Measurements from ENCODE around the gene LIN28B.
A peak's percentile ranks its signal among the peaks of the same experiment; 100 is the strongest.

The LIN28B gene

GRCh38 chr6:105087571-105088211, 130.8 kb downstream of the LIN28B start:
- WGBS (ENCODE audit: extremely low coverage, insufficient coverage, low lambda C conversion rate): no CpG with 5 or more reads among the region's 1 CpG
- H4K8ac ChIP-seq (ENCODE audit: low read depth, low read length): no peak overlapping the region
- H3K4me1 ChIP-seq (ENCODE audit: control insufficient read depth, low read depth, low read length): no peaks in the 10 kb centered on the region
- H3K79me1 ChIP-seq (ENCODE audit: low read length): no peaks in the 10 kb centered on the region
- no peak overlapping the region for H2BK120ac ChIP-seq (ENCODE audit: low read depth, low read length)
- no peak overlapping the region for H3K18ac ChIP-seq (ENCODE audit: low read length)
- H3K36me3 ChIP-seq (ENCODE audit: control insufficient read depth, insufficient read depth, low read length): no peaks in the 10 kb centered on the region
- H3K56ac ChIP-seq (ENCODE audit: low read length): no peak overlapping the region
- no peak overlapping the region for H2BK15ac ChIP-seq (replicated peaks; ENCODE audit: low read depth)
- no peak overlapping the region for H3K23ac ChIP-seq (ENCODE audit: low read length)
- no peaks in the 10 kb centered on the region for H3K27me3 ChIP-seq (ENCODE audit: insufficient read depth, low read length, poor library complexity)
- H3K4me2 ChIP-seq (ENCODE audit: low read length): no peak overlapping the region
- no peak overlapping the region for H3K27ac ChIP-seq (ENCODE audit: low read depth, low read length)
- H2BK5ac ChIP-seq (ENCODE audit: low read length): no peak overlapping the region
- no peak overlapping the region for H3K9ac ChIP-seq (ENCODE audit: low read length)
- H3K79me2 ChIP-seq (ENCODE audit: control insufficient read depth, insufficient read depth, low read length): no peaks in the 10 kb centered on the region
- no peak overlapping the region for H3K4ac ChIP-seq (ENCODE audit: low read depth, low read length)
- no peak overlapping the region for H3K4me3 ChIP-seq (ENCODE audit: low read length)
- no peak overlapping the region for H4K5ac ChIP-seq (ENCODE audit: low read length)
- H2AK5ac ChIP-seq (ENCODE audit: low read length): no peak overlapping the region
- peak; percentile 45 for DNase-seq

DNA sequence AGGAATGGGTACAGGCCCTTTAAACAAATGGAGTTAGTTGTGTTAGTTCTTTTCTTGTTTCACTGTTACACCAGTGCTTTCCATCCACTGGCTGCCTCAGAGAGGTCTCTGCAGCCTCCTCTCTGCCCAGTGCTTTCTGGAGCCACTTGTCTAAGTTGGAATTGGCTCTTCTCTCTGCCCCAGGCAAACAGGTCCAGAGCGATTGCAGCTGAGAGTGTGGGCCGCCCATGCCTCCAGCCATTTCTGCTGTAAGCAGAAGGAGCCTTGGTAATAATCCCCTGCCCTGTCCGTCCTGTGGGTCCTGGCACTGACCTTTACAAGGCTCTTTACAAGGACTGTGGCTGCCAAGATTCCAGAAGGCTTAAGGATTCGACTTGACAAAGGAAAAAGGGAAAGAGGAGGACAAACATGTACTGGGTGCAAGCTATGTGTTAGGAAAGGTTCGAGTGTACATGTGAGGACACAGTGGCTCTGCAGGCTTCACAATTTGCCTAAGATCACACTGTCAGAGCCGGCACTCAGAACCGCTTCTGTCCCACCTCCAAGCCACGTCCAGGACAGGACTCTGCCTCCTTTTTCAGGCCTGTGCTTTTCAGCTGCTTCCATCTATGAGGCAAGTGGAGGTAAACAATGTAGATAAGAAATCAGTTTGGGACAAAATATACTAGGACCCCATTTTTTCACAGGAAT, 134.4 kb downstream of the LIN28B start:
- no peaks in the 10 kb centered on the region for H3K4me1 ChIP-seq (ENCODE audit: control insufficient read depth, low read depth, low read length)
- H2BK15ac ChIP-seq (replicated peaks; ENCODE audit: low read depth): no peak overlapping the region
- H3K27me3 ChIP-seq (ENCODE audit: insufficient read depth, low read length, poor library complexity): no peaks in the 10 kb centered on the region
- DNase-seq: no peak
- no peak overlapping the region for H3K23ac ChIP-seq (ENCODE audit: low read length)
- no peaks in the 10 kb centered on the region for H3K79me1 ChIP-seq (ENCODE audit: low read length)
- H3K56ac ChIP-seq (ENCODE audit: low read length): no peak overlapping the region
- H3K18ac ChIP-seq (ENCODE audit: low read length): no peak overlapping the region
- H2AK5ac ChIP-seq (ENCODE audit: low read length): no peak overlapping the region
- no peak overlapping the region for H2BK5ac ChIP-seq (ENCODE audit: low read length)
- H4K8ac ChIP-seq (ENCODE audit: low read depth, low read length): no peak overlapping the region
- H3K4me3 ChIP-seq (ENCODE audit: low read length): no peak overlapping the region
- WGBS (ENCODE audit: extremely low coverage, insufficient coverage, low lambda C conversion rate): no CpG with 5 or more reads among the region's 8 CpGs
- H2BK120ac ChIP-seq (ENCODE audit: low read depth, low read length): no peak overlapping the region
- H4K5ac ChIP-seq (ENCODE audit: low read length): no peak overlapping the region
- no peak overlapping the region for H3K4ac ChIP-seq (ENCODE audit: low read depth, low read length)
- no peak overlapping the region for H3K9ac ChIP-seq (ENCODE audit: low read length)
- no peak overlapping the region for H3K27ac ChIP-seq (ENCODE audit: low read depth, low read length)
- H3K4me2 ChIP-seq (ENCODE audit: low read length): no peak overlapping the region
- no peaks in the 10 kb centered on the region for H3K36me3 ChIP-seq (ENCODE audit: control insufficient read depth, insufficient read depth, low read length)
- H3K79me2 ChIP-seq (ENCODE audit: control insufficient read depth, insufficient read depth, low read length): no peaks in the 10 kb centered on the region

GRCh38 chr6:105094133-105094640, 137.3 kb downstream of the LIN28B start:
- no peak for DNase-seq
- H3K79me1 ChIP-seq (ENCODE audit: low read length): no peaks in the 10 kb centered on the region
- no peak overlapping the region for H3K4me2 ChIP-seq (ENCODE audit: low read length)
- H3K56ac ChIP-seq (ENCODE audit: low read length): no peak overlapping the region
- H2BK120ac ChIP-seq (ENCODE audit: low read depth, low read length): no peak overlapping the region
- H2BK5ac ChIP-seq (ENCODE audit: low read length): no peak overlapping the region
- H3K27ac ChIP-seq (ENCODE audit: low read depth, low read length): no peak overlapping the region
- no peak overlapping the region for H3K9ac ChIP-seq (ENCODE audit: low read length)
- no peaks in the 10 kb centered on the region for H3K27me3 ChIP-seq (ENCODE audit: insufficient read depth, low read length, poor library complexity)
- no peak overlapping the region for H2BK15ac ChIP-seq (replicated peaks; ENCODE audit: low read depth)
- H4K8ac ChIP-seq (ENCODE audit: low read depth, low read length): no peak overlapping the region
- no peaks in the 10 kb centered on the region for H3K4me1 ChIP-seq (ENCODE audit: control insufficient read depth, low read depth, low read length)
- H3K4me3 ChIP-seq (ENCODE audit: low read length): no peak overlapping the region
- H3K36me3 ChIP-seq (ENCODE audit: control insufficient read depth, insufficient read depth, low read length): no peaks in the 10 kb centered on the region
- WGBS (ENCODE audit: extremely low coverage, insufficient coverage, low lambda C conversion rate): no CpG with 5 or more reads among the region's 10 CpGs
- no peak overlapping the region for H4K5ac ChIP-seq (ENCODE audit: low read length)
- H3K23ac ChIP-seq (ENCODE audit: low read length): no peak overlapping the region
- no peaks in the 10 kb centered on the region for H3K79me2 ChIP-seq (ENCODE audit: control insufficient read depth, insufficient read depth, low read length)
- H3K18ac ChIP-seq (ENCODE audit: low read length): no peak overlapping the region
- no peak overlapping the region for H2AK5ac ChIP-seq (ENCODE audit: low read length)
- no peak overlapping the region for H3K4ac ChIP-seq (ENCODE audit: low read depth, low read length)

DNA sequence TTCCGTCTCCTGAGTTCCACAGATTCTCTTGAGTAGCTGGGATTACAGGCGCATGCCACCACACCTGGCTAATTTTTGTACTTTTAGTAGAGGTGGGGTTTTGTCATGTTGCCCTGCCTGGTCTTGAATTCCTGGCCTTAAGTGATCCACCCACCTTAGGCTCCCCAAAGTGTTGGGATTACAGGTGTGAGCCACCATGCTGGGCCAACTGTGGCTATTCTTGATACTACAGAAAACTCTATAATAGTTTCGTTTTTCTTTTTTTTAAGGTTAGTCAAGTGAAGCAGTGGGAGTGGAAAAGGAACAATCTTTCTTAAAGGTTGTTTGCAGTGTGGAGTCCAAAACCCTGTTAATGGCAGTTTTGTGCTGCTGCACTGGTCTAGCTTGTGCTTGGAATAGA, 138.2 kb downstream of the LIN28B start:
- H2BK5ac ChIP-seq (ENCODE audit: low read length): no peak overlapping the region
- no peaks in the 10 kb centered on the region for H3K4me1 ChIP-seq (ENCODE audit: control insufficient read depth, low read depth, low read length)
- H3K79me1 ChIP-seq (ENCODE audit: low read length): no peaks in the 10 kb centered on the region
- no peak overlapping the region for H3K4me2 ChIP-seq (ENCODE audit: low read length)
- no peak overlapping the region for H3K18ac ChIP-seq (ENCODE audit: low read length)
- no peak overlapping the region for H2AK5ac ChIP-seq (ENCODE audit: low read length)
- H3K9ac ChIP-seq (ENCODE audit: low read length): no peak overlapping the region
- no peaks in the 10 kb centered on the region for H3K36me3 ChIP-seq (ENCODE audit: control insufficient read depth, insufficient read depth, low read length)
- no peak overlapping the region for H4K5ac ChIP-seq (ENCODE audit: low read length)
- no peak overlapping the region for H3K23ac ChIP-seq (ENCODE audit: low read length)
- no peak overlapping the region for H2BK15ac ChIP-seq (replicated peaks; ENCODE audit: low read depth)
- H2BK120ac ChIP-seq (ENCODE audit: low read depth, low read length): no peak overlapping the region
- no peak for DNase-seq
- no peak overlapping the region for H3K4ac ChIP-seq (ENCODE audit: low read depth, low read length)
- H3K56ac ChIP-seq (ENCODE audit: low read length): no peak overlapping the region
- H3K79me2 ChIP-seq (ENCODE audit: control insufficient read depth, insufficient read depth, low read length): no peaks in the 10 kb centered on the region
- H3K27ac ChIP-seq (ENCODE audit: low read depth, low read length): no peak overlapping the region
- no peak overlapping the region for H4K8ac ChIP-seq (ENCODE audit: low read depth, low read length)
- whole genome bisulfite sequencing (ENCODE audit: extremely low coverage, insufficient coverage, low lambda C conversion rate): no CpG with 5 or more reads among the region's 3 CpGs
- no peaks in the 10 kb centered on the region for H3K27me3 ChIP-seq (ENCODE audit: insufficient read depth, low read length, poor library complexity)
- no peak overlapping the region for H3K4me3 ChIP-seq (ENCODE audit: low read length)

DNA sequence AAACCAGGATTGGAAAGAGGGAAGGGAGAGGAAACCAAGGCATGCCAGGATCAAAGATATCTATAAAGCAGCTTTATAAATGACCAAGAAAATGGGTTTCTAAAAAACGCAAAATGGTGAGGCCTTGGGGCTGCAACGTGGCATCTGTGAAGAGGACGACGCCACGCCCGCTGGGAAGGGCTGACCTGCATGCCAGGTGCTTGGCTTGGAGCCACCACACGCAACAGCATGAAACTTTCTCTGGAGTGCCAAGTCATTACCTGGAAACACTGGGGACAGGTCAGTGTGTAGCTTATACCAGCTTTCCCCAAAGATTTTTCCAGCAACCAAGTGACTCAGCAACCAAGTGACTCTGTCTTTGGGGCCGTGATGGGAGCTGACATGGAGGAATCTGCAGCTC, 140.4 kb downstream of the LIN28B start:
- Histone ChIP-seq H3K27ac (ENCODE audit: low read depth, low read length) (no peak overlapping the region), H3K4me2 (ENCODE audit: low read length) (no peak overlapping the region), H2BK15ac (replicated peaks; ENCODE audit: low read depth) (no peak overlapping the region), H3K27me3 (ENCODE audit: insufficient read depth, low read length, poor library complexity) (no peaks in the 10 kb centered on the region), H2BK120ac (ENCODE audit: low read depth, low read length) (no peak overlapping the region), H3K36me3 (ENCODE audit: control insufficient read depth, insufficient read depth, low read length) (no peaks in the 10 kb centered on the region), H3K9ac (ENCODE audit: low read length) (no peak overlapping the region), H3K4ac (ENCODE audit: low read depth, low read length) (no peak overlapping the region), H4K8ac (ENCODE audit: low read depth, low read length) (no peak overlapping the region), H2BK5ac (ENCODE audit: low read length) (no peak overlapping the region), H3K79me2 (ENCODE audit: control insufficient read depth, insufficient read depth, low read length) (no peaks in the 10 kb centered on the region), H2AK5ac (ENCODE audit: low read length) (no peak overlapping the region), H3K56ac (ENCODE audit: low read length) (no peak overlapping the region), H3K18ac (ENCODE audit: low read length) (no peak overlapping the region), H3K23ac (ENCODE audit: low read length) (no peak overlapping the region), H3K4me1 (ENCODE audit: control insufficient read depth, low read depth, low read length) (no peaks in the 10 kb centered on the region), H3K4me3 (ENCODE audit: low read length) (no peak overlapping the region), H3K79me1 (ENCODE audit: low read length) (no peaks in the 10 kb centered on the region), H4K5ac (ENCODE audit: low read length) (no peak overlapping the region)
- no peak for DNase-seq
- WGBS (ENCODE audit: extremely low coverage, insufficient coverage, low lambda C conversion rate): no CpG with 5 or more reads among the region's 8 CpGs
